K562 (cell line): Measurements from ENCODE around the gene GOLGA6L2. TPM values are rescaled to one million over a fixed set of nuclear protein-coding genes. Genes with fewer than 3 reads are reported as not detected.

Experiments used
- ATF4 ChIP-seq: fragments of 450-650 bp; formaldehyde crosslinking; IDR thresholded peaks from 2 replicates; pipeline ENCODE4 v1.4.0; 2022; ENCODE audit warnings: mild to moderate bottlenecking, moderate library complexity
- HMG20A ChIP-seq: fragments of 450-650 bp; formaldehyde crosslinking; conservative IDR thresholded peaks from 2 replicates; pipeline ENCODE4 v1.4.0; 2020; ENCODE audit warnings: mild to moderate bottlenecking, mixed read lengths
- MGA ChIP-seq: fragments of 450-650 bp; IDR thresholded peaks from 2 replicates; pipeline ENCODE4 v1.6.1; 2016; ENCODE audit warnings: mild to moderate bottlenecking, moderate library complexity
- U2AF2 ChIP-seq: fragments of 200-400 bp; formaldehyde crosslinking; optimal IDR thresholded peaks from 2 replicates; pipeline ENCODE3; 2017; ENCODE audit warnings: low read depth, mild to moderate bottlenecking, low read length
- polyA plus RNA-seq, 8 experiments: library from polyadenylated mRNA; depleted of rRNA in 4 of 8; stranded (reverse) in 5 of 8; unstranded in 3 of 8; fragments of >200 nt; fragmentation: Nextera tagmentation in 2 of 8; fragmentation: Illumina TruSeq in 1 of 8; extraction: Ambion mirVana in 2 of 8; extraction: Trizol in 1 of 8; gene quantifications; 2 replicates each; pipeline versions ENCODE4 v1.2.1 to v1.2.3, GENCODE V29; 2011 to 2014; ENCODE audit warnings: inconsistent platforms in 1 of 8, missing spikeins in 1 of 8
- total RNA-seq, 7 experiments: library from RNA; depleted of rRNA in 6 of 7; stranded (reverse); fragments of >200 nt in 6 of 7; fragmentation: Illumina TruSeq in 2 of 7; extraction: Trizol in 2 of 7; gene quantifications; 2 replicates each; pipeline versions ENCODE4 v1.2.1 to v1.2.3, GENCODE V29; 2011 to 2021; ENCODE audit warnings: low replicate concordance in 1 of 7

The GOLGA6L2 gene
- total and polyA plus RNA-seq, 9 of the 15 experiments (the other 6 are each of a cell fraction or from before 2014, with no cell fraction given), result not detected

GRCh38 chr15:23403550-23403949 is 43.5 kb downstream of the GOLGA6L2 start (continued):
- TF ChIP-seq MGA (no peak), U2AF2 (no peak), ATF4 (CRISPR knock-in tag) (no peak), HMG20A (CRISPR knock-in tag) (no peak)
- TF ChIP-seq, all 486 proteins: peak for 0
